Fibroblast of mammary gland (primary cell): ENCODE measurements around the gene WDR3.
"Not testable (repeated sequence)": the region's sequence is repeated elsewhere in the genome, so short reads cannot be mapped to it uniquely, and the experiment has no call there.

Experiments
- DNase-seq: peaks from one replicate; pipeline ENCODE4 v3.0.0-alpha.2; 2010; ENCODE audit warnings: low read depth
- H3K4me3 ChIP-seq: 2 replicates; pipeline ENCODE4 v1.5.1; 2011; ENCODE audit warnings: low read depth, mild to moderate bottlenecking, low read length, moderate library complexity; ENCODE audit not compliant: control insufficient read depth
- TF ChIP-seq, protein P1 (sequence below): conservative IDR thresholded peaks from 2 replicates; pipeline ENCODE4 v1.5.1; 2011; ENCODE audit warnings: low read depth, low read length, inconsistent platforms; ENCODE audit not compliant: control insufficient read depth, insufficient read depth

Gene WDR3

GRCh38 chr1:117919376-117919775 lies 10.2 kb upstream of the WDR3 start:
- no peak overlapping the region for H3K4me3 ChIP-seq
- TF ChIP-seq, protein P1, sequence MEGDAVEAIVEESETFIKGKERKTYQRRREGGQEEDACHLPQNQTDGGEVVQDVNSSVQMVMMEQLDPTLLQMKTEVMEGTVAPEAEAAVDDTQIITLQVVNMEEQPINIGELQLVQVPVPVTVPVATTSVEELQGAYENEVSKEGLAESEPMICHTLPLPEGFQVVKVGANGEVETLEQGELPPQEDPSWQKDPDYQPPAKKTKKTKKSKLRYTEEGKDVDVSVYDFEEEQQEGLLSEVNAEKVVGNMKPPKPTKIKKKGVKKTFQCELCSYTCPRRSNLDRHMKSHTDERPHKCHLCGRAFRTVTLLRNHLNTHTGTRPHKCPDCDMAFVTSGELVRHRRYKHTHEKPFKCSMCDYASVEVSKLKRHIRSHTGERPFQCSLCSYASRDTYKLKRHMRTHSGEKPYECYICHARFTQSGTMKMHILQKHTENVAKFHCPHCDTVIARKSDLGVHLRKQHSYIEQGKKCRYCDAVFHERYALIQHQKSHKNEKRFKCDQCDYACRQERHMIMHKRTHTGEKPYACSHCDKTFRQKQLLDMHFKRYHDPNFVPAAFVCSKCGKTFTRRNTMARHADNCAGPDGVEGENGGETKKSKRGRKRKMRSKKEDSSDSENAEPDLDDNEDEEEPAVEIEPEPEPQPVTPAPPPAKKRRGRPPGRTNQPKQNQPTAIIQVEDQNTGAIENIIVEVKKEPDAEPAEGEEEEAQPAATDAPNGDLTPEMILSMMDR: no peak
- DNase-seq: no peak

DNA sequence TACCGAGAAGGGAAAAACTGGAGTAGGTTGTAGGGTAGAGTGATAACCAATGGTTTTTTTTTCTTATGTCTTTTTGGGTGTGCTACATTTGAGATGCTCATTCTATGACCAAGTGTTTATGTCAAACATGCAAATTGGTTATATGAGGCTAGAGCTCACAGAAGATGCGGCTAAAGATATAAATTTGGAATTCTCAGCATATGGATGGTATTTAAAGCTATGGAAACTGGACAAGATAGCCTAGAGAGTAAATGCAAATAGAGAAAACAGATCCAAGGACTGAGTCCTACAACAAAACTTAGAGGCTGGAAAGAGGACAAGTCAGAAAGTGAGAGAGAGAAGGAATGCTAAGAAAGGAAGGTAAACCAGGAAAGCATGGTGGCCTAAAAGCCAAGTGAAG lies 7.5 kb upstream of the WDR3 start:
- H3K4me3 ChIP-seq: no peak overlapping the region
- no peak for DNase-seq
- TF ChIP-seq, protein P1: no peak

- not testable (repeated sequence) for H3K4me3 ChIP-seq, DNase-seq
Measured at GRCh38 chr1:117922717-117923116, 6.8 kb upstream of the WDR3 start.

- DNase-seq: no peak
- TF ChIP-seq, protein P1: no peak
- H3K4me3 ChIP-seq: no peak overlapping the region
Measured at GRCh38 chr1:117925981-117926380, 3.6 kb upstream of the WDR3 start.

DNA sequence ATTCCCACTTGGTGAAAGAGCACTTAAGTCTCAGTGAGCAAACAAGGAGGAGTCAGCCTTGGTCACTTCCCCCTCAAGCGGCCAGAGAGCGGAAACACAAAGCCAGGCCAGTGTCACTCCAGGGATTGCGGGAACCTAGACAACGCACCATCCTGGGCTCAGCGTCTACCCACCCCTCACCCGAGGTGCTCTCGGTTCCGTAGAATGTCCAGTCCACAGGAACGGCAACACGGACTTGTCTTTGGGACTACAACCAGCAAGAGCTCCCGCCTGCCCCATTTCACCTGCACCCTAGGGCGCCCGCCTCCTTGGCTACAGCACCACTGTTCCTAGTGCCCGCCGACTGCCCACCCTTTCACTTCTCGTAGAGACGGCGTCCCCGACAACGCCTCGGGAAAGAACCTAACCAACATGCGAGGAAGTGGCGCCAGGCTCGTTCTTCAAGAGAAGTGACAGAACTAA lies 627 bp upstream of the WDR3 start:
- TF ChIP-seq, protein P1: peak; percentile 24
- DNase-seq: peak; percentile 68
- peak overlapping the region; percentile 99 for H3K4me3 ChIP-seq

GRCh38 chr1:117930173-117930447 lies 571 bp downstream of the WDR3 start:
- H3K4me3 ChIP-seq: peak overlapping the region; percentile 99
- no peak for DNase-seq
- TF ChIP-seq, protein P1: no peak

DNA sequence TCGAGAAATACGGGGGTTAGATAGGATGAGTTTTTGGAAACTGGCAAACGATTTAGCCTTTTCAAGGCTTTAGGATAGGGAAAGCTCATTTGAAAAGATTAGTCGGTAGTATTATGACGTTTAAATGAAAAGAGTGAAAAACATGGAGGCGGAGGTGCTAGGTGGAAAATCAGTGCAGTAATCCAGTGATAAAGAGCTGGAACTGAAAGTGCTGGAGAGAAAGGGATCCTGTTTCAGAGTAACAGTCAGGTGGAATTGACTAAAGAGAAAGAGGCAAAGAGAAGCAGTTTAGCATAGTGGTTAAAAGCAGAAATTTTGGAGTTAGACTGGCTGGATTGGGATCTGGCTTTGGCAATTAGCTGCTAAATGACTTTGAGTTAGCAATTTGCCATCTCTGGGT lies 945 bp downstream of the WDR3 start:
- TF ChIP-seq, protein P1: no peak
- DNase-seq: no peak

More for the DNA sequence above, 945 bp downstream of the WDR3 start:
- H3K4me3 ChIP-seq: peak overlapping the region; percentile 99
